ENCODE results near the gene GRK2. TPM values are rescaled to one million over a fixed set of nuclear protein-coding genes. Genes with fewer than 3 reads are reported as not detected.

The GRK2 gene
- total and polyA plus RNA-seq, 2 donors (not counting 1 experiment from before 2014, with no cell fraction given), result 294 to 534 TPM

DNA sequence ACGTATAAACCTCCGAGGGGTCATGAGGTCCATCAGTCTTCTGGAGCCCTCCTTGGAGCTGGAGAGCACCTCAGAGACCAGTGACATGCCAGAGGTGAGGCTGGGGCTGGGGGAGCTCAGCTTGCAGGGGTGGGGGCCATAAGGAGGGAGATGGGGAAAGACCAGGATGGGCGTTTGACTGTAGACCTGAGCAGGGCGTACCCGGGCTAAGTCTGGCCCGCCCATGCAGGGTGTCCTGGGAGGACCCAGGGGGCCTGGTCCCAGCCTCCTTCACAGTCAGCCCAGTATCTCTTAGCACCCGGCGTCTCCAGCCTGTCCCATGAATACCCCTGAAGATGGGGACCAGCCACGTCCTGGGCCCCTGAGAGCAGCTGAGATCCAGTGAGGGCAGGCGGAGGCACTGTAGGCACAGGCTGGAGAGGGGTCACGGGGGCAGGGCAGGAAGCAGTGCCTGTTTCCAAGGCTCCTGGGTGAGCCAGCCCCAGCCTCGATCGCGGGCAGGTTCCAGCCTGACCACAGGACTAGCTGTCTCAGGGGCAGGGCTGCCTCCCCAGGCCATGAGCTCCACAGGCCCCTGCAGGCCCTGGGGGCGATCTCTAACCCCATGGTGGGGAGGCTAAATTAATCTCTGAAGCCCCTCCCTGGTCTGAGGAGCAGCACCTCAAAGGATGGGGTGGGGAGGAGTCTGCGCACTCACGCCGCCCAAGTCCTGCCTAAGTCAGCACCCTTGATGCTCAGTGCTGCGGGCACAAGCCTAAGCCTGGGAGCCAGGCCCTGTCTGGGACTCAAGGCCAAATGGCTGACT lies 44.2 kb downstream of the GRK2 start:
- no peaks in the 10 kb centered on the region for H3K9me3 ChIP-seq (ENCODE audit: control extremely low read depth in 1 of 3, control insufficient read depth in 2 of 3, insufficient read depth in 1 of 3, low read length in 2 of 3)
- CTCF ChIA-PET, result interaction anchor here (0.6 to 1.0 kb wide), 2 partner anchors 41 to 49 kb away, joined by 3 read pairs; no protein-coding TSS in a partner anchor
- 93% methylated on average over 15 of the region's 19 CpGs for WGBS (ENCODE audit: insufficient coverage)
- no peak overlapping the region for H3K4me2 ChIP-seq (replicated peaks; ENCODE audit: low read depth, low read length, poor library complexity, severe bottlenecking)
- Mint-ChIP-seq H3K27me3 (no peaks in the 10 kb centered on the region), H3K4me3 (no peak overlapping the region), H3K9me3 (ENCODE audit: insufficient read depth) (no peaks in the 10 kb centered on the region), H3K4me1 (peaks cover 14% of the 10 kb centered on the region), H3K27ac (no peak overlapping the region)
- H3K9ac ChIP-seq (ENCODE audit: low read length), result no peak overlapping the region
- DNase-seq (no peak), ATAC-seq (ENCODE audit: low read depth) (no peak)
- H3K4me3 ChIP-seq (ENCODE audit: control extremely low read depth in 1 of 5, extremely low read depth in 1 of 5, insufficient read depth in 1 of 5, low read depth in 2 of 5, low read length in 4 of 5), result no peak overlapping the region
- peaks cover 12 to 14% of the 10 kb centered on the region in 2 donors for H3K4me1 ChIP-seq (ENCODE audit: control insufficient read depth in 2 of 2, insufficient read depth in 2 of 2, low read length in 2 of 2)
- H4K20me1 ChIP-seq (ENCODE audit: control insufficient read depth, insufficient read depth, low read length, poor library complexity, severe bottlenecking), result no peaks in the 10 kb centered on the region
- no peaks in the 10 kb centered on the region for H3K36me3 ChIP-seq (replicated peaks in 1 of 2; ENCODE audit: control extremely low read depth in 1 of 2, control insufficient read depth in 1 of 2, extremely low read depth in 1 of 2, insufficient read depth in 2 of 2, low read length in 1 of 2)
- TF ChIP-seq, protein P1, sequence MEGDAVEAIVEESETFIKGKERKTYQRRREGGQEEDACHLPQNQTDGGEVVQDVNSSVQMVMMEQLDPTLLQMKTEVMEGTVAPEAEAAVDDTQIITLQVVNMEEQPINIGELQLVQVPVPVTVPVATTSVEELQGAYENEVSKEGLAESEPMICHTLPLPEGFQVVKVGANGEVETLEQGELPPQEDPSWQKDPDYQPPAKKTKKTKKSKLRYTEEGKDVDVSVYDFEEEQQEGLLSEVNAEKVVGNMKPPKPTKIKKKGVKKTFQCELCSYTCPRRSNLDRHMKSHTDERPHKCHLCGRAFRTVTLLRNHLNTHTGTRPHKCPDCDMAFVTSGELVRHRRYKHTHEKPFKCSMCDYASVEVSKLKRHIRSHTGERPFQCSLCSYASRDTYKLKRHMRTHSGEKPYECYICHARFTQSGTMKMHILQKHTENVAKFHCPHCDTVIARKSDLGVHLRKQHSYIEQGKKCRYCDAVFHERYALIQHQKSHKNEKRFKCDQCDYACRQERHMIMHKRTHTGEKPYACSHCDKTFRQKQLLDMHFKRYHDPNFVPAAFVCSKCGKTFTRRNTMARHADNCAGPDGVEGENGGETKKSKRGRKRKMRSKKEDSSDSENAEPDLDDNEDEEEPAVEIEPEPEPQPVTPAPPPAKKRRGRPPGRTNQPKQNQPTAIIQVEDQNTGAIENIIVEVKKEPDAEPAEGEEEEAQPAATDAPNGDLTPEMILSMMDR (IDR thresholded peaks at IDR 0.05), result no peak
- no peak for TF ChIP-seq EZH2 (IDR thresholded peaks at IDR 0.05; ENCODE audit: borderline replicate concordance, insufficient read depth, low read depth, low read length, poor library complexity, severe bottlenecking)
- intact Hi-C loops (cut with micrococcal nuclease), result no loop called here
- H2AFZ ChIP-seq (ENCODE audit: insufficient read depth, low read depth, low read length, poor library complexity, severe bottlenecking), result no peak overlapping the region
- no peak overlapping the region for H3K27ac ChIP-seq (ENCODE audit: low read length in 2 of 2)
- H3K79me2 ChIP-seq (ENCODE audit: control insufficient read depth, insufficient read depth, low read length), result no peaks in the 10 kb centered on the region
- H3K27me3 ChIP-seq (replicated peaks in 1 of 4; ENCODE audit: control extremely low read depth in 1 of 4, control insufficient read depth in 3 of 4, insufficient read depth in 4 of 4, low read length in 3 of 4), result no peaks in the 10 kb centered on the region
- POLR2A ChIA-PET, result no interaction called here

- intact Hi-C loops (cut with micrococcal nuclease), result no loop called here
- Mint-ChIP-seq H3K27me3 (no peaks in the 10 kb centered on the region), H3K4me3 (no peak overlapping the region), H3K27ac (no peak overlapping the region), H3K9me3 (ENCODE audit: insufficient read depth) (no peaks in the 10 kb centered on the region), H3K4me1 (peaks cover 14% of the 10 kb centered on the region)
- no peak for ATAC-seq (ENCODE audit: low read depth)
- no peaks in the 10 kb centered on the region for H3K9me3 ChIP-seq (ENCODE audit: control extremely low read depth in 1 of 3, control insufficient read depth in 2 of 3, insufficient read depth in 1 of 3, low read length in 2 of 3)
- H2AFZ ChIP-seq (ENCODE audit: insufficient read depth, low read depth, low read length, poor library complexity, severe bottlenecking), result no peak overlapping the region
- no peaks in the 10 kb centered on the region for H3K36me3 ChIP-seq (replicated peaks in 1 of 2; ENCODE audit: control extremely low read depth in 1 of 2, control insufficient read depth in 1 of 2, extremely low read depth in 1 of 2, insufficient read depth in 2 of 2, low read length in 1 of 2)
- DNase-seq, result no peak
- no peaks in the 10 kb centered on the region for H4K20me1 ChIP-seq (ENCODE audit: control insufficient read depth, insufficient read depth, low read length, poor library complexity, severe bottlenecking)
- WGBS (ENCODE audit: insufficient coverage), result 95% methylated on average over 18 of the region's 18 CpGs
- H3K4me2 ChIP-seq (replicated peaks; ENCODE audit: low read depth, low read length, poor library complexity, severe bottlenecking), result no peak overlapping the region
- no peaks in the 10 kb centered on the region for H3K79me2 ChIP-seq (ENCODE audit: control insufficient read depth, insufficient read depth, low read length)
- H3K4me3 ChIP-seq (ENCODE audit: control extremely low read depth in 1 of 5, extremely low read depth in 1 of 5, insufficient read depth in 1 of 5, low read depth in 2 of 5, low read length in 4 of 5), result no peak overlapping the region
- H3K9ac ChIP-seq (ENCODE audit: low read length), result no peak overlapping the region
- CTCF ChIA-PET, result interaction anchor here (1.0 kb wide), 1 partner anchor 49 kb away, joined by 3 read pairs; no protein-coding TSS in a partner anchor
- H3K4me1 ChIP-seq (ENCODE audit: control insufficient read depth in 2 of 2, insufficient read depth in 2 of 2, low read length in 2 of 2), result peaks cover 12 to 14% of the 10 kb centered on the region in 2 donors
- no peak overlapping the region for H3K27ac ChIP-seq (ENCODE audit: low read length in 2 of 2)
- H3K27me3 ChIP-seq (replicated peaks in 1 of 4; ENCODE audit: control extremely low read depth in 1 of 4, control insufficient read depth in 3 of 4, insufficient read depth in 4 of 4, low read length in 3 of 4), result no peaks in the 10 kb centered on the region
- POLR2A ChIA-PET, result no interaction called here
- TF ChIP-seq, protein P1 (IDR thresholded peaks at IDR 0.05), result no peak
- TF ChIP-seq EZH2 (IDR thresholded peaks at IDR 0.05; ENCODE audit: borderline replicate concordance, insufficient read depth, low read depth, low read length, poor library complexity, severe bottlenecking), result no peak
These were observed 44.8 kb downstream of the GRK2 start for GRCh38 chr11:67311051-67311555.

All from B cell (primary cell).